ENCODE data around the gene ATP5F1D. TPM values are rescaled to one million over a fixed set of nuclear protein-coding genes. Genes with fewer than 3 reads are reported as not detected.
A peak's percentile ranks its signal among the peaks of the same experiment; 100 is the strongest.

ATP5F1D gene
- total and polyA plus RNA-seq, 2 of the 13 experiments (the other 11 are each of a cell fraction or from before 2014, with no cell fraction given): 39.4 to 78.7 TPM

- TF ChIP-seq ZNF142 (CRISPR knock-in tag; IDR thresholded peaks at IDR 0.05) (no peak), FOSL2 (CRISPR knock-in tag; IDR thresholded peaks at IDR 0.05) (peak; percentile 31; the same call in 1 of the 2 replicates), NRL (CRISPR knock-in tag; IDR thresholded peaks at IDR 0.05; ENCODE audit: borderline replicate concordance) (peak; percentile 36; the same call in 1 of the 2 replicates), NR2F1 (CRISPR knock-in tag; IDR thresholded peaks at IDR 0.05) (peak; percentile 86 to 89), AGO1 (IDR thresholded peaks at IDR 0.05; ENCODE audit: low read depth, low read length, poor library complexity, severe bottlenecking) (no peak), ADNP (CRISPR knock-in tag; IDR thresholded peaks at IDR 0.05) (no peak), ZNF503 (CRISPR knock-in tag; IDR thresholded peaks at IDR 0.05) (peak; percentile 35; the same call in 1 of the 2 replicates), MAZ (IDR thresholded peaks at IDR 0.05; ENCODE audit: borderline replicate concordance, low read depth, low read length) (no peak), MAZ (CRISPR knock-in tag; IDR thresholded peaks at IDR 0.05; ENCODE audit: low read depth) (peak; percentile 74), ZNF792 (CRISPR knock-in tag; IDR thresholded peaks at IDR 0.05) (peak; percentile 36; the same call in 1 of the 2 replicates)
- TF ChIP-seq, protein P1, sequence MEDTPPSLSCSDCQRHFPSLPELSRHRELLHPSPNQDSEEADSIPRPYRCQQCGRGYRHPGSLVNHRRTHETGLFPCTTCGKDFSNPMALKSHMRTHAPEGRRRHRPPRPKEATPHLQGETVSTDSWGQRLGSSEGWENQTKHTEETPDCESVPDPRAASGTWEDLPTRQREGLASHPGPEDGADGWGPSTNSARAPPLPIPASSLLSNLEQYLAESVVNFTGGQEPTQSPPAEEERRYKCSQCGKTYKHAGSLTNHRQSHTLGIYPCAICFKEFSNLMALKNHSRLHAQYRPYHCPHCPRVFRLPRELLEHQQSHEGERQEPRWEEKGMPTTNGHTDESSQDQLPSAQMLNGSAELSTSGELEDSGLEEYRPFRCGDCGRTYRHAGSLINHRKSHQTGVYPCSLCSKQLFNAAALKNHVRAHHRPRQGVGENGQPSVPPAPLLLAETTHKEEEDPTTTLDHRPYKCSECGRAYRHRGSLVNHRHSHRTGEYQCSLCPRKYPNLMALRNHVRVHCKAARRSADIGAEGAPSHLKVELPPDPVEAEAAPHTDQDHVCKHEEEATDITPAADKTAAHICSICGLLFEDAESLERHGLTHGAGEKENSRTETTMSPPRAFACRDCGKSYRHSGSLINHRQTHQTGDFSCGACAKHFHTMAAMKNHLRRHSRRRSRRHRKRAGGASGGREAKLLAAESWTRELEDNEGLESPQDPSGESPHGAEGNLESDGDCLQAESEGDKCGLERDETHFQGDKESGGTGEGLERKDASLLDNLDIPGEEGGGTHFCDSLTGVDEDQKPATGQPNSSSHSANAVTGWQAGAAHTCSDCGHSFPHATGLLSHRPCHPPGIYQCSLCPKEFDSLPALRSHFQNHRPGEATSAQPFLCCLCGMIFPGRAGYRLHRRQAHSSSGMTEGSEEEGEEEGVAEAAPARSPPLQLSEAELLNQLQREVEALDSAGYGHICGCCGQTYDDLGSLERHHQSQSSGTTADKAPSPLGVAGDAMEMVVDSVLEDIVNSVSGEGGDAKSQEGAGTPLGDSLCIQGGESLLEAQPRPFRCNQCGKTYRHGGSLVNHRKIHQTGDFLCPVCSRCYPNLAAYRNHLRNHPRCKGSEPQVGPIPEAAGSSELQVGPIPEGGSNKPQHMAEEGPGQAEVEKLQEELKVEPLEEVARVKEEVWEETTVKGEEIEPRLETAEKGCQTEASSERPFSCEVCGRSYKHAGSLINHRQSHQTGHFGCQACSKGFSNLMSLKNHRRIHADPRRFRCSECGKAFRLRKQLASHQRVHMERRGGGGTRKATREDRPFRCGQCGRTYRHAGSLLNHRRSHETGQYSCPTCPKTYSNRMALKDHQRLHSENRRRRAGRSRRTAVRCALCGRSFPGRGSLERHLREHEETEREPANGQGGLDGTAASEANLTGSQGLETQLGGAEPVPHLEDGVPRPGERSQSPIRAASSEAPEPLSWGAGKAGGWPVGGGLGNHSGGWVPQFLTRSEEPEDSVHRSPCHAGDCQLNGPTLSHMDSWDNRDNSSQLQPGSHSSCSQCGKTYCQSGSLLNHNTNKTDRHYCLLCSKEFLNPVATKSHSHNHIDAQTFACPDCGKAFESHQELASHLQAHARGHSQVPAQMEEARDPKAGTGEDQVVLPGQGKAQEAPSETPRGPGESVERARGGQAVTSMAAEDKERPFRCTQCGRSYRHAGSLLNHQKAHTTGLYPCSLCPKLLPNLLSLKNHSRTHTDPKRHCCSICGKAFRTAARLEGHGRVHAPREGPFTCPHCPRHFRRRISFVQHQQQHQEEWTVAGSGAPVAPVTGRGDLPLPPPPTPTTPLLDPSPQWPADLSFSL (CRISPR knock-in tag; IDR thresholded peaks at IDR 0.05): no peak
These were observed 41.8 kb downstream of the ATP5F1D start (continued) for GRCh38 chr19:1283207-1283916.

All from HepG2 (cell line).